Medulla oblongata (tissue), 1 donor: Measurements from ENCODE around the gene GOLM1.

Experiments used
- DNase-seq: peaks from one replicate; pipeline ENCODE4 v3.0.0-alpha.2; 2015; ENCODE audit errors: extremely low spot score

Gene GOLM1

DNA sequence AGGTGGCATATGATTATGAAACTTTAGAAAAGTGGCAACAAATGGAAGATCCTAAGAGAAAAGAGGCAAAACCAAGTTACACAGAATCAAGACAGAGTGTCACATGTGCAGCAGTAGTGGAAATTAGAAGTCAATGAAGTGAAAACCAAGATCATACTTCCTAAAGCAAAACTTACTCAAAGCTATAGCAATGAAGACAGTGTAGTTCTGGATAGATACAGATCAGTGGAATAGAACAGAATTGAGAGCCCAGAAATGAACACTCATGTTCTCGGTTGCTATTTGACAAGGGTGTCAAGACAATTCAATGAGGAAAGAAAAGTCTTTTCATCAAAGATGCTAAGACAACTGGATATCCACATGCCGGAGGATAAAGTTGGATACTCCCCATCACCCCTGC is 114.9 kb downstream of the GOLM1 start:
- DNase-seq = no peak

DNA sequence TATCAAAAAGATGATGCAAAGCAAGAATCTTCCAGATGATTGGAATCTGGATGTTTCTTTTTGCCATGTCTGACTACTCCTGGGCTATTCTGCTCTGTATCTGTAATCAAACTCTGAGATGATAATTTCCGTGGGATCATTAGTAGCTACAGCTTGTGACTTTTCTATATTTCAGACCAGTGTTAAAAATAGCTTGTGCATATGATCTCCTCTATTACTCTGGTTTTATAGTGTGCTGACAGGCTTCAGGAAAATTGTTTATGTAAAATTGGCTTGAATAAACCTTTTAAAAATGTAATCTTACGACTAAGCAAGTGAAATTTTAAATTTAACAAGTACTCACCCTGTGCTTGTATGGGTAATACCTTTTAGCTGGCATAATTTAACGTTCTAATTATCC is 118.0 kb downstream of the GOLM1 start:
- no peak for DNase-seq

DNA sequence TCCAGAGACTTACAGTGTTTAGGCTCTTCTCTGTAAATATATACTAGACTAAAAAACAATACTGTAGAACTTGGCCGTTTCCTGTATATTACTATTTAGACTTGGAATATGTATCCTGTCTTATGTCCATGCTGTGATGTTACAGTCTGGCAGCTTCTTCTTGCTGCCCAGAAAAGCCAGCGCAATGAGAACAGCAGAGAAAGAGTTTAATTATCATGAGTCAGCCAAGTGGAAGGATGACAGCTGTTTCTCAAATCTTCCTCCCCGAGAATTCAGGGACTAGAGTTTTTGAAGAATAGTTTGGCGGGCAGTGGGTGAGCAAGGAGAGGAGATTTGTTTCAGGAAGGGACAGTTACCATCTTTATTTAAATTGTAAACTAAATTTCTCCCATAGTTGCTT is 120.9 kb downstream of the GOLM1 start:
- DNase-seq = no peak
